ENCODE results near the gene ARMC2.
"Not testable (repeated sequence)": the region's sequence is repeated elsewhere in the genome, so short reads cannot be mapped to it uniquely, and the experiment has no call there.

The ARMC2 gene

GRCh38 chr6:108952776-108953486 lies 104.7 kb downstream of the ARMC2 start:
- DNase-seq (ENCODE audit: low spot score): no peak

DNA sequence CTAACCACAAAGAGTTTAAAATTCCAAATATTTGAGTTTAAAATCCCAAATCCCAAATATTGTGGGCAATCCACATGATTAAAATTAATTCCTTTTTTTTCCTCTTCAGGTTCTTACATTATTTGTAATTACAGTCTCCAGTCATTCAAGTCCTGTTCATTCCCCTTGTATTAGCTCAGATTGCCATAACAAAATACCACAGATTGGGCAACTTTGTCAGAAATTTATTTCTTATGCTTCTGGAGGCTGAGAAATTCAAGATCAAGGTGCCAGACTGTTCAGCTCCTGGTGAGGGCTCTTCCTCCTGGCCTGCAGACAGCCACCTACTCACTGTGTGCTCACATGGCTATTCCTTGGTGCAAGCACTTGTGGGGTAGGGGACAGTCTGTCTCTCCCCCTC lies 105.5 kb downstream of the ARMC2 start:
- no peak for DNase-seq (ENCODE audit: low spot score)

GRCh38 chr6:108955329-108955949 lies 107.2 kb downstream of the ARMC2 start:
- DNase-seq (ENCODE audit: low spot score): no peak

- no peak for DNase-seq (ENCODE audit: low spot score)
Measured at GRCh38 chr6:108957221-108957620, 109.0 kb downstream of the ARMC2 start.

DNA sequence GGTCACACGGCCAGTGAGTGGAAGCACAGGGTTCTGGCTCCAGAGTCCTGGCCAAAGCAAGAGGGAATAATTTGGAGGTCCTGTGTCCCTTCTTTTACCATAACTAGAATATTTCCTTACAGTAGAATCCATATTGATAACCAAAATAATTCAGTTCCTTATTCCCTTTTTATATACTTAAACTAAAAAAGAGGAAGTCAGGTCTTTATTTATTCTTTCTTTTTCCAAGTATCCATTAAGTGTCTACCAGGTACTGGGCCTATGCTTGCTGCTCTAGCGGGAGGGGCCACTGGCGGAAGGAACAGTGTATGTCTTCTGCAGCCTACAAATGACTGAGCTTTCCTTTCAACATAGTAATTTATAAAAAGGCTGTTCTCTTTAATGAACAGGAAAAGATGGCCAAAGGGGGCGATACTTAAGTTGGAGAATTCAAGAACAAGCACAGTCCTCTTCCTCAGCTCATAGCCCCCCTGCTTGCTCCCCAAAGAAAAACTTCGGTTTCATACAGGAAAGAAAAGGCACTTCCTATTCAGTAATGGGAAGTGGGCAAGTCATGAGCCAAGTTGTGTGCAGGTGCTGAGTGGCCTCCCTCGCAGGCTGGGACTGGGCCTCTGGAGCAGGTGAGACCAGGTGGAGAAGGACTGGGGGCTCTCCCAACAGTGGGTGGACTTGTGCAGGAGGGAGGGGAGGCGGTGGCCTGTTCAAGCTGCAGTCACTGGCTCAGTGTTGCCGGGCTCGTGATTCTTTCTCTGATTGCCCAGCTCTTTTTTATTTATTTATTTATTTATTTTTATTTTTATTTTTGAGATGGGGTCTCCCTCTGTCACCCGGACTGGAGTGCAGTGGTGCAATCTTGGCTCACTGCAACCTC lies 110.9 kb downstream of the ARMC2 start:
- no peak for DNase-seq (ENCODE audit: low spot score)

- no peak for DNase-seq (ENCODE audit: low spot score)
Measured at GRCh38 chr6:108959972-108960582, 111.9 kb downstream of the ARMC2 start.

DNA sequence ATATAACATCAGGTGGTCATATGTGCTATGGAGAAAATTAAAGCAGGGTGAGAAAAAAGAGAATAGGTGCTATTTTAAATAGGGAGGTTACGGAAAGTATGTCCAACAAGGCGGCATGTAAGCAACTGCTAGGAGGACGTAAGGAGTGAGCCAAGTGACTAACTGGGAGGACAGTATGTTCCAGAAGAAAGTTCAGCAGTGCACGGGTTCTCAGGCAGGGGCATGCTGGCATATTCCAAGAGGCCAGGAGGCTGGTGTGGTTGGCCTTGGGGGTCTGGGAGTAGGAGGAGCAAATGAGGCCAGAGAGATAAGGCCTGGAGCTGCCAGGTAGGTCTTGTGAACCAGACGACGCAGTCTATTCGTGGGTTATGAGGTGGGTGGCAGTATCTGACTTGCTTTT lies 112.4 kb downstream of the ARMC2 start:
- no peak for DNase-seq (ENCODE audit: low spot score)

- no peak for DNase-seq (ENCODE audit: low spot score)
Measured at GRCh38 chr6:108961077-108961476, 112.9 kb downstream of the ARMC2 start.

- DNase-seq (ENCODE audit: low spot score): no peak
Measured at GRCh38 chr6:108961985-108962384, 113.8 kb downstream of the ARMC2 start.

DNA sequence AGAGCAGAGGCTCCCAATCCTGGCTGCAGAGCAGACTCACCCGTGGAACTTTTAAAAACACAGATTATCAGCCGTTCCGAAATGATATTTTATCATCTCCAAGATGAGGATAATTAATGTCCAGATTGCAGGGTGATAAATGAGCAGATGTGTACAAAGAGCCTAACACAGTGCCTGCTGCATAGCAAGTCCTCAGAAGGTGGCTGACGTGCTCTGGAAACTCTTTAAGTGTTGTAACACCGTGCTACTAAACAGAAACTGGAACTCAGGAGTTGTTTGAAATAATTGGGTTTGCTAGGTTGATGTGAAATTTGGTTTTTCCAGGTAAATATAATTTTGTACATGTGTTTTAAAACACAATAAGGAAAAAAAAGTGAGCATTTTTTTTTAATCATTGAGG lies 118.0 kb downstream of the ARMC2 start:
- no peak for DNase-seq (ENCODE audit: low spot score)

DNA sequence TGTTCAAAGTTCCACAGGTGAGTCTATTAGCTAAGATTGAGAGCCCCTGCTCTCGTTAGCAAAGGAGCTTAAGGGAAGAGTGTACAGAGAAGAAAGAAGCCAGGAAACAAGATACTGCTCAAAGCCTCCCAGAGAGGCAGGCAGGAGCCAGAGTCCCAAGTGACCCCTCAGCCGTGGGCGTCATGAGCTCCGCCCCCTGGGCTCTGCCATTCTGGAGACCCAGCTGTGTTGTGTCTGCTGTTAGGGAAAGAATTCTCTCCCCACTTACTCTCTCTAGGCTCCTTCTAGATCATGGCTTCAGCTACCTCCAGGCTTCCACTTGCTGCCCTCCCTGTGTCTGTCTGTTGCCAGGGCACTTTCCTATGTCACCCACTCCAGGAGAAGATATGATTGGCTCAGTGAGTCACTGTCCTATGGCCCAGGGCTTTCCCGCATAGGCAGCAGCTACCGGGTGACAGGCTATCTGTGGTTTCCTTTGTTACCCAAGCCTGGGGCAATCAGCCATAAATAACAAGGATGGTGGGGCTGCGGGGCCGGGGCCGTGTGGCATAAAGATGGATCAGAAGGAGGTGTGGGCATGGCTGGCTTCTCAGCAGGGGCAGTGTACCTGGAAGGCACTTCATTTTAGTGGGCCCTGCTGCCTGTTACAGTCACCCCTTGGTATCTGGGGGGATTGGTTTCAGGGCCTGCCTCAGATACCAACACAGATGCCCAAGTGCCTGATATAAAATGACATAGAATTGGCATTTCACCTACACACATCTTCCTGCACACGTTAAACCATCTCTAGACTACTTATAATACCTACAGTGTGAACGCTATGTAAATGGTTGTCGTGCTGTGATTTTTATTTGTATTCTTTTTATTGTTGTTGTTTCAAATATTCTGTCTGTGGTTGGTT lies 118.9 kb downstream of the ARMC2 start:
- no peak for DNase-seq (ENCODE audit: low spot score)

DNA sequence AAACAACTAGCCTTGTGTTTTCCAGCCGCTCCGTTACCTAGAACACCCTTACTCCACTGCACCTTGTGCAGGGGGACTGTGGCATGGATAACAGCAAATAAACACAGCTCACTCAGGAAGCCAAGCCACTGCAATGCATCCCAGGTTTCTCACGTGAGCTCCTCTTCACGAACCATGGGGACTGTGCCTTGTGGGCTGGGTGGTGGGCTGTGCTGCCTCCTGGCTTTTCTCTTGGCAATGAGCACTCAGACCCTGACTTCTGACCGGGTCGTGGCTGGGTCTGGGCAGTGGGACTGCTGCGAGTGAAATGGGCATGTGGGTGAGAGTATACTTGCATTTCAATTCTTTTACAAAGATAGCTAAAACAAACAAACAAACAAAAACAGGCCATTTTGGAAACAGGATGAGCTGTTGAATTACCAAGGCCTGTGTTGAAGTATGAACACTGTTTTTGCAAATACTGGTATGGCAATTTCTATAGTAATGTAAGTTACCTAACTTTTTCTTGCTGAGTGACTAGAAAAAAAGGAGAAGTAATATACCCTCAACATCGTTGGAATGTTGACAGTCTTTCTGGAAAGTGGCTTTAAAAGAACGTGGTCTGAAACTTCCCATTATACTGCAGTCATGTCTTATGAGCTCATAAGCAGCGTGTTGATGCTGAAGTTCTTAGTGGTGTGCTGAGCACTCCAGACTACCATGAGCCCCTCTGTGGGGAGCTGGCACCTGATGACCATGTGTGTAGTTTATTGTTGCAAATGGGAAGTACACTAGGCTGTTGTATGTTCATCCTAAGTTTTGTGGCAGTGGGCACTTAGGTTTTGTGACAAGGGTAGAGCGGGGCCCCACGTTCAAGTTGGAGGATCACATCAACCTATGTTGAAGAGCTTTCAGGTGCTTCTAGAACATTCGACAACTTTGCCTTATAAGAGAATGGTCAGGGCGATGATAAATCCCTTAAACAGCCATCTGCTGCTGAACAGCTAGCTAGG lies 120.4 kb downstream of the ARMC2 start:
- no peak for DNase-seq (ENCODE audit: low spot score)

- no peak for DNase-seq (ENCODE audit: low spot score)
Measured at GRCh38 chr6:108969776-108970175, 121.6 kb downstream of the ARMC2 start.

DNA sequence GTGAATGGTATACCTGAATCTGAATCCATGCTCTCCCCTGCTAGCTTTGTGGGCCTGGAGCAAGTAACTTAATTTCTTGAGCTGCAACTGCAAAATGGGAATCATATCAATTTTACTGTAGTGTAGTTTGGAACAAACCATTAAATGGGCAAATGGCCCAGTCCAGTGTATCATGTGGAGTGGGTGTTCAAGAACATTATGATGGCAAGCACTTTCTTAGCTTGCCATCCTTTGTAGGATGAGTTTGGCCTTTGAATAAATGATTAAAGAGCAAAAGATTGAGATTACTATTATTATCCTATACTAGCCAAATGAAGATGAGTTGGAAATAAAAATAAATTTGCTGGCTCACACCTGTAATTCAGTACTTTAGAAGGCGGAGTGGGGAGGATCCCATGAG lies 126.0 kb downstream of the ARMC2 start:
- DNase-seq (ENCODE audit: low spot score): no peak

GRCh38 chr6:108978638-108979037 lies 130.4 kb downstream of the ARMC2 start:
- DNase-seq (ENCODE audit: low spot score): not testable (repeated sequence)

DNA sequence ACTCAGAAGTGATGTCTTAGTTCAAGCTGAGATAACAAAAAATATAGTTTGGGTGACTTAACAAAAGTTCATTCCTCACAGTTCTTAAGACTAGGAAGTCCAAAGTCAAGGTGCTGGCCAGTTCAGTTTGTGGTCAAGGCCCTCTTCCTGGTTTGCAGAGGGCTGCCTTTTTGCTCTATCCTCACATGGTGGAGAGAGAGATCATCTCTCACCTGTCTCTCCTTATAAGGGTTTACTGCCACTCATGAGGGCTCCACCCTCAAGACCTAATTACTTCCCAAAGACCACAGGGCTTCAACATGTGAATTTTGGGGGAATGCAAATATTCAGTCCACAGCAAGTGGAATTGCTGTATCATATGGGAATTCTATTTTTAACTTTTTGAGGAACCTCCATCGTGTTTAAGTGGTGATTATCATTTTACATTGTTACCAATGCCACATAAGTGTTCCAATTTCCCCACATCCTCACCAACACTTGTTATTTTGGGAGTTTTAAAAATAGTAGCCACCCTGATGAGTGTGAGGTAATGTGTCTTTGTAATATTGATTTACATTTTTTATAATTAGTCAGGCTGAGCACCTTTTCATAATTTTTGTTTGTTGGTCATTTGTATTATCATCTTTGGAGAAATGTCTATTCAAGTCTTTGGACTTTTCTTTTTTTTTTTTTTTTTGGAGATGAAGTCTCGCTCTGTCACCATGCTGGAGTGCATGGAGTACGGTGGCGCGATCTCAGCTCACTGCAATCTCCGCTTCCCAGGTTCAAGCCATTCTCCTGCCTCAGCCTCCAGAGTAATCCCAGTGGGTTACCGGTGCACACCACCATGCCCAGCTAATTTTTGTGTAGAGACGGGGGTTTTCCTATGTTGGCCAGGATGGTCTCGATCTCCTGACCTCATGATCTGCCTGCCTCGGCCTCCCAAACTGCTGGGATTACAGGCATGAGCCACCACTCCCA lies 134.2 kb downstream of the ARMC2 start:
- no peak for DNase-seq (ENCODE audit: low spot score)

DNA sequence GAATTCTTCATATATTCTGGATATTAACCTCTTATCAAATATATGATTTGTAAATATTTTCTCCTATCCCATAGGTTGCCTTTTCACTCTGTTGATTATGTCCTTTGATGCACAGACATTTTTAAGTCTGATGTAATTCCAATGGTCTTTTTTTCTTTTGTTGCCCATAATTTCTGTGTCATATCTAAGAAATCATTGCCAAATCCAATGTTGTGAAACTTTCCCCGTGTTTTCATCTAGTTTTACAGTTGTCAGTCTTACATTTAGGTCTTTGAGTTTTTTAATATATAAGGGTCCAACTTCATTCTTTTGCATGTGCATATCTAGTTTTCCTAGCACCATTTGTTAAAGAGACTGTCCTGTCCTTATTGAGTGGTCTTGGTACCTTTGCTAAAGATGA lies 134.9 kb downstream of the ARMC2 start:
- no peak for DNase-seq (ENCODE audit: low spot score)

DNA sequence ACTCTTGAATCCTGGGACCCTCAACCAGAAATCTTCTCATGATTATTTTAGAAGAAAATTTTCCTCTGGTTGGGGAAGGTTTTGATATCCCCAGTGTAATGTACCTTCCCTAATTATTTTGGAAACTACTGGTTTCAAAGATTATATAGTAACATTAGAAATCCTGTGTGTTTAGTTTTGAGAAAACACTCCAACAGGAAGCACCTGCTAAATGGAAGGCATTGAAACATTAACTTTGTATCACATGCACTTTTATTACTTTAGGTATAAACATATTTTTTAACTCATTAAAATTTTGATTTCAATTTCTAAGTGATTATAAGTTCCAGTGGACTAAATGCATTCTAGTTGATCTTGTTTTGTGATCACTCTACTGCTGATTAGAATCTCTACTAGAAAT lies 137.1 kb downstream of the ARMC2 start:
- DNase-seq (ENCODE audit: low spot score): no peak

- DNase-seq (ENCODE audit: low spot score): no peak
Measured at GRCh38 chr6:108987156-108987555, 138.9 kb downstream of the ARMC2 start.

Data from hematopoietic multipotent progenitor cell treated with erythropoietin and hydrocortisone succinate and interleukin-3 and kit ligand, for 17 days (in vitro differentiated cells).